ENCODE data around the gene TTI1.

The TTI1 gene

DNA sequence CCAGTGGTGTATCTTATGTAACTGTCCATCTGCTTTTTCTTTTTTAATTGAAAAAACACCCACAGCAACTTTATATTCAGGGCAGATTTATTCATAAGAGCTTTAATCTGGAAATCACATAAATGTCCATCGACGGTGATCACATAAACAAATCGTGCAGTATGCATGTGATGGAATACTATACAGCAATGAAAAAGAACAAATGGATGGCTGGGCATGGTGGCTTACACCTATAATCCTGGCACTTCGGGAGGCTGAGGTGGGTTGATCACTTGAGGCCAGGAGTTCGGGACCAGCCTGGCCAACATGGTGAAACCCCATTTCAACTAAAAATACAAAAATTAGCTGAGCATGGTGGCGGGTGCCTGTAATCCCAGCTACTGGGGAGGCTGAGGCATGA, 91.3 kb downstream of the TTI1 start:
- no peaks in the 10 kb centered on the region for H3K27me3 ChIP-seq
- no peak overlapping the region for H3K27ac ChIP-seq
- H3K9me3 ChIP-seq, result no peaks in the 10 kb centered on the region
- H3K4me1 ChIP-seq (ENCODE audit: control insufficient read depth in 1 of 2, insufficient read depth in 1 of 2, low read depth in 1 of 2, low read length in 1 of 2), result no peaks in the 10 kb centered on the region
- H3K36me3 ChIP-seq, result no peaks in the 10 kb centered on the region
- no peak overlapping the region for H3K4me3 ChIP-seq (ENCODE audit: low read depth in 1 of 2, low read length in 1 of 2)
- TF ChIP-seq, protein P1, sequence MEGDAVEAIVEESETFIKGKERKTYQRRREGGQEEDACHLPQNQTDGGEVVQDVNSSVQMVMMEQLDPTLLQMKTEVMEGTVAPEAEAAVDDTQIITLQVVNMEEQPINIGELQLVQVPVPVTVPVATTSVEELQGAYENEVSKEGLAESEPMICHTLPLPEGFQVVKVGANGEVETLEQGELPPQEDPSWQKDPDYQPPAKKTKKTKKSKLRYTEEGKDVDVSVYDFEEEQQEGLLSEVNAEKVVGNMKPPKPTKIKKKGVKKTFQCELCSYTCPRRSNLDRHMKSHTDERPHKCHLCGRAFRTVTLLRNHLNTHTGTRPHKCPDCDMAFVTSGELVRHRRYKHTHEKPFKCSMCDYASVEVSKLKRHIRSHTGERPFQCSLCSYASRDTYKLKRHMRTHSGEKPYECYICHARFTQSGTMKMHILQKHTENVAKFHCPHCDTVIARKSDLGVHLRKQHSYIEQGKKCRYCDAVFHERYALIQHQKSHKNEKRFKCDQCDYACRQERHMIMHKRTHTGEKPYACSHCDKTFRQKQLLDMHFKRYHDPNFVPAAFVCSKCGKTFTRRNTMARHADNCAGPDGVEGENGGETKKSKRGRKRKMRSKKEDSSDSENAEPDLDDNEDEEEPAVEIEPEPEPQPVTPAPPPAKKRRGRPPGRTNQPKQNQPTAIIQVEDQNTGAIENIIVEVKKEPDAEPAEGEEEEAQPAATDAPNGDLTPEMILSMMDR (IDR thresholded peaks at IDR 0.05), result no peak

DNA sequence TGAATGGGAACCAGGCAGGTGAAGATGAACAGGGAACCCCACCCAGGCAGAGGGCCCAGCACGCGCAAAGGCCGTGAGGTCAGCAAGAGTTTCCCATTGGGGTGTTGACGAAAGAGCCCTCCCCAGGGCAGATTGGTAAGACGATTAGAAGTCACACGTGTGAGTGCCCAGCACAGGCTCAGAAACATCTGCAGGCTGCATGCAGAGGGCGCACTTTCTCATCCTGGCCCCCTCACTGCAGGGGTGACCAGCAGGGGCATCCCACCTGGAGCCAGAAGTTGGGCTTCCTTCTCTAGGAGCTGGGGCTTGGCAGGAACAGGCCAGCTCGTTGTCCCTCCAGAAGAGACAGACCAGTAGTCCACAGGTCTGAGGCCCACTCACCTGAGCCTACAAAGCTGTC, 91.9 kb downstream of the TTI1 start:
- Histone ChIP-seq H3K36me3 (no peaks in the 10 kb centered on the region), H3K4me3 (ENCODE audit: low read depth in 1 of 2, low read length in 1 of 2) (no peak overlapping the region), H3K4me1 (ENCODE audit: control insufficient read depth in 1 of 2, insufficient read depth in 1 of 2, low read depth in 1 of 2, low read length in 1 of 2) (no peaks in the 10 kb centered on the region), H3K9me3 (no peaks in the 10 kb centered on the region), H3K27me3 (no peaks in the 10 kb centered on the region), H3K27ac (no peak overlapping the region)
- TF ChIP-seq, protein P1 (IDR thresholded peaks at IDR 0.05), result no peak

DNA sequence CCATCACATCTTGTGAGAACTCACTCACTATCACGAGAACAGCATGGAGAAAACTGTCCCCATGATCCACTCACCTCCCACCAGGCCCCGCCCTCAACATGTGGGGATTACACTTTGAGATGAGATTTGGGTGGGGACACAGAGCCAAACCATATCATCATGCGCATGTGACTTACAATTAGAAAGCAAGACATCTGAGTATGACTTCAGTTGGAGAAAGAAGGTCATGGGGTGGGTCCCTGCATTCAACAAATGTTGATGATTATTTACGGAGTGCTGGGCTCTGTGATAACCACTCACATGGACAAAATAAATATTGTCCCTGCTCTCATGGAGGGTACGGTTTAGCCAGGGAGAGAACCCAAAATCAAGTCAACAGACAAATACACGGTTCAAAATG, 92.4 kb downstream of the TTI1 start:
- TF ChIP-seq, protein P1 (IDR thresholded peaks at IDR 0.05), result no peak
- Histone ChIP-seq H3K36me3 (no peaks in the 10 kb centered on the region), H3K4me1 (ENCODE audit: control insufficient read depth in 1 of 2, insufficient read depth in 1 of 2, low read depth in 1 of 2, low read length in 1 of 2) (no peaks in the 10 kb centered on the region), H3K4me3 (ENCODE audit: low read depth in 1 of 2, low read length in 1 of 2) (no peak overlapping the region), H3K27me3 (no peaks in the 10 kb centered on the region), H3K27ac (no peak overlapping the region), H3K9me3 (no peaks in the 10 kb centered on the region)

DNA sequence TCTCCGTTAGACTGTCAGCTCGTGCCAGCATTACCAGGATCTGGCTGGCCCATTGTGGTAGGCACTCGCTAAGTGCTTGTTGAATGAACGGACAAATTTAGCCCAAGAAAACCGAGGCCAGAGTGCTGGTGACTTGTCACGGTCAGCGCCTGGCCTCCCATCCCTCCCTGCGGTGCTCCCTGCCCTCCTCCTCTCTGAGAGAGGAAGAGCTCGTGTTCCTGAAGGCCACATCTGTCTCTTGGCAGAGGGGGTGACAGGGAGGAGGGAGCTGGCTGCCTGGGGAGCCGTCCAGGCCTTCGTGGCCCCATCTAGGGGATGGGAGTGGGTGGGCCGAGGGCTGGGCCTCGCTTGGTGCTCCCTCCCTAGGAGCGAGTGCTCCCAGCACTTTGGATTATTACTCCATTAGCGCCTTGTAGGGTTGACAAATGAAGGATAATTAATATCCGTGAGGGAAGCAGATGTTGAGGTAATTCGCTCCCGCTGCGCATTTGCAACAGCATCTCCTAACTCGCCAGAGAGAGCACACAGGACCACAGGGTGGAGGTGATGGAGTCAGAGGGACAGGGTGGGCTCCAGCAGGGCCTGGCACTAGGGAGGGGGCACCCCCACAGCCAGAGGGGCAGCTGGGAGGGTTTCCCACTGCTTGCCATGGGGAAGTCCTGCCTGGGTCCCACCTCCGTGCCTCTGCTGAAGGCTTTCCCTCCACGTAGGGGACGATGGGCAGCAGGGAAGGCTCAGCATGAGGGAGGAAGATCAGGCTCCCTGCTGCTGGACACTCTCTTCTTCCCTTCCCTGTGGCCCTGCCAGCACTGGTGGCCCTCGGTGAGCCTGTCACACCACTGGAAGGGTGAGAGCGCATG, 93.3 kb downstream of the TTI1 start:
- TF ChIP-seq, protein P1 (IDR thresholded peaks at IDR 0.05), result no peak
- Histone ChIP-seq H3K4me3 (ENCODE audit: low read depth in 1 of 2, low read length in 1 of 2) (no peak overlapping the region), H3K27ac (no peak overlapping the region), H3K9me3 (no peaks in the 10 kb centered on the region), H3K4me1 (ENCODE audit: control insufficient read depth in 1 of 2, insufficient read depth in 1 of 2, low read depth in 1 of 2, low read length in 1 of 2) (no peaks in the 10 kb centered on the region), H3K36me3 (no peaks in the 10 kb centered on the region), H3K27me3 (no peaks in the 10 kb centered on the region)

DNA sequence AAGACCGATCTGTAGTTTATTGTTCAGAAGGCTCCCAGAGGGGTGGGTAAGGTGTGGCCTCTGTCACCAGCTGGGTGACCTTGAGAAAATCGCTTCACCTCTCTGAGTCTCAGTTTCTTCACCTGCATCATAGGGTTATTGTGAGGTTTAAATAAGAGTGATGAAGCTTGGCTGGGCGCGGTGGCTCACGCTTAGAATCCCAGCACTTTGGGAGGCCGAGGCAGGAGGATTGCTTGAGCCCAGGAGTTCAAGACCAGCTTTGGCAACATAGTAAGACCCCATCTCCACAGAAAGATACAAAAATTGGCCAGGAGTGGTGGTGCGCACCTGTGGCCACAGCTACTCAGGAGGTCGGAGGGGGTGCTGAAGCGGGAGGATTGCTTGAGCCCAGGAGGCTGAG, 94.3 kb downstream of the TTI1 start:
- Histone ChIP-seq H3K36me3 (no peaks in the 10 kb centered on the region), H3K4me1 (ENCODE audit: control insufficient read depth in 1 of 2, insufficient read depth in 1 of 2, low read depth in 1 of 2, low read length in 1 of 2) (no peaks in the 10 kb centered on the region), H3K9me3 (no peaks in the 10 kb centered on the region), H3K27ac (no peak overlapping the region), H3K4me3 (ENCODE audit: low read depth in 1 of 2, low read length in 1 of 2) (no peak overlapping the region), H3K27me3 (no peaks in the 10 kb centered on the region)
- TF ChIP-seq, protein P1 (IDR thresholded peaks at IDR 0.05), result no peak

Measured in neutrophil (primary cell).